ENCODE data around the gene ATP13A4. TPM values are rescaled to one million over a fixed set of nuclear protein-coding genes. Genes with fewer than 3 reads are reported as not detected.

ATP13A4 gene
- total and polyA plus RNA-seq, 2 of the 4 experiments (the other 2 are of a cell fraction): under 0.01 TPM; not detected in 1

- dilution Hi-C loops (cut with HindIII; ENCODE audit: low sequenced_read_pairs, unreplicated experiment): no loop called here
- Histone ChIP-seq H3K4me1 (ENCODE audit: control insufficient read depth, insufficient read depth, low read length) (no peaks in the 10 kb centered on the region), H3K9ac (ENCODE audit: low read depth, low read length) (no peak overlapping the region), H4K91ac (ENCODE audit: insufficient read depth, low read depth, low read length) (no peak overlapping the region), H3K27ac (ENCODE audit: insufficient read depth, low read length) (no peak overlapping the region), H3K9me3 (ENCODE audit: control insufficient read depth, insufficient read depth, low read length) (no peaks in the 10 kb centered on the region), H3K18ac (ENCODE audit: low read depth, low read length) (no peak overlapping the region), H4K5ac (ENCODE audit: low read depth, low read length) (no peak overlapping the region), H2AK5ac (ENCODE audit: low read depth, low read length) (no peak overlapping the region), H2BK5ac (ENCODE audit: low read depth, low read length, poor library complexity, severe bottlenecking) (no peak overlapping the region), H3K4me3 (ENCODE audit: insufficient read depth, low read depth, low read length) (no peak overlapping the region), H2BK120ac (ENCODE audit: low read depth, low read length) (no peak overlapping the region), H2BK20ac (ENCODE audit: low read depth, low read length) (no peak overlapping the region), H3K4ac (ENCODE audit: low read depth, low read length) (no peak overlapping the region), H3K4me2 (ENCODE audit: low read depth, low read length) (no peak overlapping the region), H3K36me3 (ENCODE audit: control insufficient read depth, insufficient read depth, low read length) (peaks cover 1% of the 10 kb centered on the region), H2BK15ac (ENCODE audit: low read depth, low read length) (no peak overlapping the region), H2AK9ac (replicated peaks; ENCODE audit: low read depth, low read length, poor library complexity) (no peak overlapping the region), H3K27me3 (ENCODE audit: control insufficient read depth, insufficient read depth, low read length) (no peaks in the 10 kb centered on the region), H3K23ac (ENCODE audit: low read depth, low read length) (no peak overlapping the region), H3K14ac (replicated peaks; ENCODE audit: low read depth, low read length) (no peak overlapping the region), H4K20me1 (ENCODE audit: insufficient read depth, low read length) (peaks cover 23% of the 10 kb centered on the region; the same call in 1 of the 2 replicates), H3K9me1 (ENCODE audit: insufficient read depth, low read length) (no peaks in the 10 kb centered on the region), H3K56ac (ENCODE audit: extremely low read depth, insufficient read depth, low read length) (no peak overlapping the region), H4K8ac (ENCODE audit: low read depth in 2 of 2, low read length in 2 of 2) (no peak overlapping the region), H3K79me1 (ENCODE audit: low read depth in 1 of 2, low read length in 2 of 2) (peaks cover 20 to 58% of the 10 kb centered on the region in 2 experiments), H2AFZ (replicated peaks; ENCODE audit: low read length, poor library complexity) (no peak overlapping the region)
- no TSS peak for BruUV-seq (replicated peaks)
- no peak for TF ChIP-seq RAD21 (IDR thresholded peaks at IDR 0.05; ENCODE audit: low read length)
- no peak for TF ChIP-seq CEBPB (IDR thresholded peaks at IDR 0.05; ENCODE audit: low read depth, low read length)
- no peak for TF ChIP-seq FOS (IDR thresholded peaks at IDR 0.05; ENCODE audit: low read depth, low read length)
- TF ChIP-seq MXI1 (IDR thresholded peaks at IDR 0.05; ENCODE audit: borderline replicate concordance, low read depth, low read length): no peak
- TF ChIP-seq MAFK (IDR thresholded peaks at IDR 0.05; ENCODE audit: low read depth, low read length): no peak
- no peak for TF ChIP-seq MAZ (IDR thresholded peaks at IDR 0.05; ENCODE audit: borderline replicate concordance, low read depth, low read length)
- TF ChIP-seq, protein P1, sequence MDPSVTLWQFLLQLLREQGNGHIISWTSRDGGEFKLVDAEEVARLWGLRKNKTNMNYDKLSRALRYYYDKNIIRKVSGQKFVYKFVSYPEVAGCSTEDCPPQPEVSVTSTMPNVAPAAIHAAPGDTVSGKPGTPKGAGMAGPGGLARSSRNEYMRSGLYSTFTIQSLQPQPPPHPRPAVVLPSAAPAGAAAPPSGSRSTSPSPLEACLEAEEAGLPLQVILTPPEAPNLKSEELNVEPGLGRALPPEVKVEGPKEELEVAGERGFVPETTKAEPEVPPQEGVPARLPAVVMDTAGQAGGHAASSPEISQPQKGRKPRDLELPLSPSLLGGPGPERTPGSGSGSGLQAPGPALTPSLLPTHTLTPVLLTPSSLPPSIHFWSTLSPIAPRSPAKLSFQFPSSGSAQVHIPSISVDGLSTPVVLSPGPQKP (IDR thresholded peaks at IDR 0.05; ENCODE audit: borderline replicate concordance, low read depth, low read length): no peak
- no peak for TF ChIP-seq RFX5 (IDR thresholded peaks at IDR 0.05; ENCODE audit: low read depth, low read length)
- no peak for TF ChIP-seq RCOR1 (IDR thresholded peaks at IDR 0.05; ENCODE audit: insufficient replicate concordance, low read length)
- TF ChIP-seq BHLHE40 (IDR thresholded peaks at IDR 0.05; ENCODE audit: low read depth, low read length): no peak
- TF ChIP-seq CHD1 (IDR thresholded peaks at IDR 0.05; ENCODE audit: low read depth, low read length): no peak
- TF ChIP-seq POLR2A (IDR thresholded peaks at IDR 0.05; ENCODE audit: low read depth, low read length): no peak
- ChIA-PET POLR2A (ENCODE audit: unreplicated experiment) (no interaction called here), CTCF (no interaction called here)
- intact Hi-C loops (cut with micrococcal nuclease): no loop called here
- in situ Hi-C loops (cut with MboI; ENCODE audit: low sequenced_read_pairs): no loop called here
- no CpG with 5 or more reads among the region's 1 CpG for WGBS, 2 experiments (ENCODE audit: extremely low coverage in 2 of 2, insufficient read length in 1 of 2)
- DNase-seq (no peak), ATAC-seq (ENCODE audit: low read depth) (no peak)
Measured at GRCh38 chr3:193599393-193599792, 44.7 kb upstream of the ATP13A4 start.

Measured in IMR-90 (cell line).